Measurements from ENCODE around the gene TSPEAR. TPM values are rescaled to one million over a fixed set of nuclear protein-coding genes. Genes with fewer than 3 reads are reported as not detected.

Gene TSPEAR
- total and polyA plus RNA-seq, 9 of the 15 experiments (the other 6 are each of a cell fraction or from before 2014, with no cell fraction given) = not detected

GRCh38 chr21:44516342-44516741, 195.0 kb downstream of the TSPEAR start:
- CTCF ChIA-PET (ENCODE audit: low intra/inter-chr PET ratio) = no interaction called here
- no peak for DNase-seq (ENCODE audit: extremely low read depth in 1 of 4, low spot score in 3 of 4)
- WGBS (ENCODE audit: insufficient coverage, low coverage, missing lambda C conversion rate) = 5% methylated on average over 13 of the region's 13 CpGs

More at GRCh38 chr21:44516342-44516741, 195.0 kb downstream of the TSPEAR start:
- Histone ChIP-seq H3K79me2 (ENCODE audit: control insufficient read depth, insufficient read depth, low read length) (no peaks in the 10 kb centered on the region), H3K27ac (ENCODE audit: extremely low read depth, low read depth, low read length) (no peak overlapping the region), H3K27me3 (ENCODE audit: control insufficient read depth in 2 of 2, insufficient read depth in 2 of 2, low read length in 2 of 2) (peaks cover 0 to 25% of the 10 kb centered on the region in 2 experiments; a peak in 2 of 5 replicates), H3K9me3 (replicated peaks; ENCODE audit: control insufficient read depth, insufficient read depth, low read depth, low read length) (no peaks in the 10 kb centered on the region), H3K4me1 (replicated peaks in 1 of 2; ENCODE audit: control insufficient read depth in 2 of 2, insufficient read depth in 2 of 2, low read length in 2 of 2) (peaks cover 0 to 26% of the 10 kb centered on the region in 2 experiments; a peak in 3 of 5 replicates), H3K4me2 (ENCODE audit: insufficient read depth, low read length) (peak overlapping the region; percentile 71; the same call in 1 of the 2 replicates), H3K36me3 (ENCODE audit: control insufficient read depth, insufficient read depth, low read length) (no peaks in the 10 kb centered on the region), H4K20me1 (replicated peaks; ENCODE audit: control insufficient read depth, insufficient read depth, low read length) (peaks cover 2% of the 10 kb centered on the region; the same call in 1 of the 2 replicates), H2AFZ (ENCODE audit: low read depth, low read length) (no peak overlapping the region), H3K9ac (ENCODE audit: insufficient read depth in 1 of 2, low read depth in 2 of 2, low read length in 2 of 2) (peak overlapping the region in 1 of 2 experiments; percentile 30; a peak in 1 of 4 replicates), H3K4me3 (no peak overlapping the region), H3K9me1 (ENCODE audit: control insufficient read depth, insufficient read depth, low read length) (no peaks in the 10 kb centered on the region)
- no peak for TF ChIP-seq ZNF511 (CRISPR knock-in tag; IDR thresholded peaks at IDR 0.05)
- no peak for TF ChIP-seq MLLT1 (IDR thresholded peaks at IDR 0.05)
- no TSS peak for BruUV-seq (replicated peaks)
- ATAC-seq = no peak
- FAIRE-seq = no peak
- intact Hi-C loops (cut with micrococcal nuclease) (loop anchor here (10.0 kb wide), 1 partner anchor 408 kb away; the partner anchor contains the start of gene ITGB2), in situ Hi-C loops (cut with MboI) (loop anchor here (5.0 kb wide), 2 partner anchors 226 to 276 kb away; no protein-coding TSS in a partner anchor)
- POLR2A ChIA-PET = interaction anchor here (0.5 to 1.4 kb wide), 3 partner anchors 11 to 226 kb away, joined by 3 to 4 read pairs (median 3); no protein-coding TSS in a partner anchor
